Measurements from ENCODE around the gene CDK17.

DNA sequence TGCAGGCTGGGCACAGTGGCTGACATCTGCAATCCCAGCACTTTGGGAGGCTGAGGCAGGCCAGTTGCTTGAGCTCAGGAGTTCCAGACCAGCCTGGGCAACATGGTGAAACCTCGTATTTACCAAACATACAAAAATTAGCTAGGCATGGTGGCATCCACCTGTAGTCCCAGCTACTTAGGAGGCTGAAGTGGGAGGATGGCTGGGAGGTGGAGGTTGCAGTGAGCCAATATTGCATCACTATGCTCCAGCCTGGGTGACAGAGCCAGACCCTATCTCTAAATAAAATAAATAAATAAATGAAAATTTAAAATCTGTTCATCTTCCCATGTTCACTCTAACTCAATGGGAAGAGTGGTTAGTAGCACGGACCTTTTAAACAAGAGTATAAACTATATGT lies 134.8 kb downstream of the CDK17 start:
- TF ChIP-seq, protein P1, sequence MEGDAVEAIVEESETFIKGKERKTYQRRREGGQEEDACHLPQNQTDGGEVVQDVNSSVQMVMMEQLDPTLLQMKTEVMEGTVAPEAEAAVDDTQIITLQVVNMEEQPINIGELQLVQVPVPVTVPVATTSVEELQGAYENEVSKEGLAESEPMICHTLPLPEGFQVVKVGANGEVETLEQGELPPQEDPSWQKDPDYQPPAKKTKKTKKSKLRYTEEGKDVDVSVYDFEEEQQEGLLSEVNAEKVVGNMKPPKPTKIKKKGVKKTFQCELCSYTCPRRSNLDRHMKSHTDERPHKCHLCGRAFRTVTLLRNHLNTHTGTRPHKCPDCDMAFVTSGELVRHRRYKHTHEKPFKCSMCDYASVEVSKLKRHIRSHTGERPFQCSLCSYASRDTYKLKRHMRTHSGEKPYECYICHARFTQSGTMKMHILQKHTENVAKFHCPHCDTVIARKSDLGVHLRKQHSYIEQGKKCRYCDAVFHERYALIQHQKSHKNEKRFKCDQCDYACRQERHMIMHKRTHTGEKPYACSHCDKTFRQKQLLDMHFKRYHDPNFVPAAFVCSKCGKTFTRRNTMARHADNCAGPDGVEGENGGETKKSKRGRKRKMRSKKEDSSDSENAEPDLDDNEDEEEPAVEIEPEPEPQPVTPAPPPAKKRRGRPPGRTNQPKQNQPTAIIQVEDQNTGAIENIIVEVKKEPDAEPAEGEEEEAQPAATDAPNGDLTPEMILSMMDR (IDR thresholded peaks at IDR 0.05 in 2 of 3, conservative IDR thresholded peaks at IDR 0.05 in 1 of 3; ENCODE audit: insufficient read depth in 2 of 3, low read depth in 1 of 3, low read length in 3 of 3), result no peak
- no peak for TF ChIP-seq GABPB1 (CRISPR knock-in tag; IDR thresholded peaks at IDR 0.05)
- TF ChIP-seq POLR3A (IDR thresholded peaks at IDR 0.05; ENCODE audit: borderline replicate concordance, extremely low read depth, insufficient read depth, insufficient read length), result no peak
- no peak for TF ChIP-seq YBX1 (IDR thresholded peaks at IDR 0.05)
- TF ChIP-seq, protein P2, sequence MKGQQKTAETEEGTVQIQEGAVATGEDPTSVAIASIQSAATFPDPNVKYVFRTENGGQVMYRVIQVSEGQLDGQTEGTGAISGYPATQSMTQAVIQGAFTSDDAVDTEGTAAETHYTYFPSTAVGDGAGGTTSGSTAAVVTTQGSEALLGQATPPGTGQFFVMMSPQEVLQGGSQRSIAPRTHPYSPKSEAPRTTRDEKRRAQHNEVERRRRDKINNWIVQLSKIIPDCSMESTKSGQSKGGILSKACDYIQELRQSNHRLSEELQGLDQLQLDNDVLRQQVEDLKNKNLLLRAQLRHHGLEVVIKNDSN (CRISPR knock-in tag; IDR thresholded peaks at IDR 0.05), result no peak
- TF ChIP-seq FOXM1 (IDR thresholded peaks at IDR 0.05; ENCODE audit: low read depth), result no peak
- no peak for TF ChIP-seq FOXM1 (CRISPR knock-in tag; IDR thresholded peaks at IDR 0.05; ENCODE audit: low read depth)
- TF ChIP-seq ZNF121 (CRISPR knock-in tag; conservative IDR thresholded peaks at IDR 0.05), result no peak
- no peak for TF ChIP-seq TBL1XR1 (IDR thresholded peaks at IDR 0.05; ENCODE audit: low read length in 2 of 2)
- TF ChIP-seq, protein P3, sequence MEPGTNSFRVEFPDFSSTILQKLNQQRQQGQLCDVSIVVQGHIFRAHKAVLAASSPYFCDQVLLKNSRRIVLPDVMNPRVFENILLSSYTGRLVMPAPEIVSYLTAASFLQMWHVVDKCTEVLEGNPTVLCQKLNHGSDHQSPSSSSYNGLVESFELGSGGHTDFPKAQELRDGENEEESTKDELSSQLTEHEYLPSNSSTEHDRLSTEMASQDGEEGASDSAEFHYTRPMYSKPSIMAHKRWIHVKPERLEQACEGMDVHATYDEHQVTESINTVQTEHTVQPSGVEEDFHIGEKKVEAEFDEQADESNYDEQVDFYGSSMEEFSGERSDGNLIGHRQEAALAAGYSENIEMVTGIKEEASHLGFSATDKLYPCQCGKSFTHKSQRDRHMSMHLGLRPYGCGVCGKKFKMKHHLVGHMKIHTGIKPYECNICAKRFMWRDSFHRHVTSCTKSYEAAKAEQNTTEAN (CRISPR knock-in tag; IDR thresholded peaks at IDR 0.05), result no peak
- TF ChIP-seq MBD2 (IDR thresholded peaks at IDR 0.05; ENCODE audit: borderline replicate concordance, low read depth), result no peak
- no peak for TF ChIP-seq EGR1 (conservative IDR thresholded peaks at IDR 0.05)
- TF ChIP-seq SRF (CRISPR knock-in tag; IDR thresholded peaks at IDR 0.05), result no peak

Measured in K562 (cell line).